Spinal cord (tissue), 10 donors: Measurements from ENCODE around the gene SERINC5. TPM values are rescaled to one million over a fixed set of nuclear protein-coding genes. Genes with fewer than 3 reads are reported as not detected.
A peak's percentile ranks its signal among the peaks of the same experiment; 100 is the strongest.
"Not testable (repeated sequence)": the region's sequence is repeated elsewhere in the genome, so short reads cannot be mapped to it uniquely, and the experiment has no call there.

Experiments
- DNase-seq, 6 donors: peaks; one replicate each; pipeline versions ENCODE4 v3.0.0 to v3.0.0-alpha.2; 2013 to 2015; ENCODE audit warnings: low spot score in 6 of 6, low read depth in 4 of 6
- H3K27ac ChIP-seq: one replicate; pipeline ENCODE4 v1.5.1; 2013; ENCODE audit warnings: low read depth, low read length, control low read depth
- H3K27me3 ChIP-seq: one replicate; pipeline ENCODE4 v1.6.1; 2013; ENCODE audit warnings: low read length; ENCODE audit not compliant: control insufficient read depth, insufficient read depth
- H3K36me3 ChIP-seq: one replicate; pipeline ENCODE4 v1.6.1; 2013; ENCODE audit warnings: low read length; ENCODE audit not compliant: control insufficient read depth, insufficient read depth
- H3K4me1 ChIP-seq: one replicate; pipeline ENCODE4 v1.6.1; 2013; ENCODE audit warnings: low read length; ENCODE audit not compliant: control insufficient read depth, insufficient read depth
- H3K4me3 ChIP-seq: one replicate; pipeline ENCODE4 v1.5.1; 2013; ENCODE audit warnings: low read depth, low read length, control low read depth
- H3K9me3 ChIP-seq: one replicate; pipeline ENCODE4 v1.6.1; 2013; ENCODE audit warnings: low read length; ENCODE audit not compliant: control insufficient read depth, insufficient read depth
- WGBS: methylation state at CpG from one replicate; pipeline ENCODE4 v1.1.5; 2013; ENCODE audit warnings: missing lambda C conversion rate; ENCODE audit not compliant: insufficient coverage; 5-methylcytosine and 5-hydroxymethylcytosine counted together
- polyA plus RNA-seq, 2 donors: library from polyadenylated mRNA; unstranded; fragments of 120-200 nt; gene quantifications; one replicate each; pipeline ENCODE4 v1.2.1, GENCODE V29; 2013; ENCODE audit not compliant: insufficient read length in 2 of 2
- total RNA-seq, 2 donors: library from RNA; depleted of rRNA in 1 of 2; stranded (reverse); fragments of 120-200 nt in 1 of 2; fragments of >200 nt in 1 of 2; gene quantifications; one replicate each; pipeline versions ENCODE4 v1.2.3 to v1.2.4, GENCODE V29; 2013 to 2014
- donor health status: healthy.

Gene SERINC5
- total and polyA plus RNA-seq, 4 donors: 43.2 to 67.5 (median 54.1) TPM

DNA sequence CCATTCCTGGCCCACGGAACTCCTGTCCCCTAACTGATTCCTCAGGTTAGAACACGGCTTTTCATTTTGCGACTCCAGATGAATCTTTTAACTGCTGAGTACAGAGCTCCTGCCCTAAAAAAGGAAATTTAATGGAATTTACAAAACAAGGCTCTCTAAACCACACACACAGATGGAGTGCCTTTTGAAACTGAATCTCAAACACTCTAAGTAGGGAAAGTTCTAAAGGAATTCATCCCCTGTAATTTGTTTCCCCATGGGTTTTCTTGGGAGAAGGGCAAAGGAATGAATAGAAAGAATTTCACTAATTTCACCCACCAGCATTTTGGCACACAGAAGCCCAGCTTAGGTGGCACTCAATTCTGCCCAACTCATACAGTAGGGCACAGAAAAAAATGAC, 114.2 kb downstream of the SERINC5 start:
- WGBS: 69% methylated on average over 3 of the region's 3 CpGs
- Histone ChIP-seq H3K36me3 (peaks cover 6% of the 10 kb centered on the region), H3K27ac (peak overlapping the region; percentile 82), H3K4me3 (no peak overlapping the region), H3K9me3 (no peaks in the 10 kb centered on the region), H3K4me1 (peaks cover 9% of the 10 kb centered on the region), H3K27me3 (no peaks in the 10 kb centered on the region)
- DNase-seq: peak in 1 of 6 donors; percentile 22

DNA sequence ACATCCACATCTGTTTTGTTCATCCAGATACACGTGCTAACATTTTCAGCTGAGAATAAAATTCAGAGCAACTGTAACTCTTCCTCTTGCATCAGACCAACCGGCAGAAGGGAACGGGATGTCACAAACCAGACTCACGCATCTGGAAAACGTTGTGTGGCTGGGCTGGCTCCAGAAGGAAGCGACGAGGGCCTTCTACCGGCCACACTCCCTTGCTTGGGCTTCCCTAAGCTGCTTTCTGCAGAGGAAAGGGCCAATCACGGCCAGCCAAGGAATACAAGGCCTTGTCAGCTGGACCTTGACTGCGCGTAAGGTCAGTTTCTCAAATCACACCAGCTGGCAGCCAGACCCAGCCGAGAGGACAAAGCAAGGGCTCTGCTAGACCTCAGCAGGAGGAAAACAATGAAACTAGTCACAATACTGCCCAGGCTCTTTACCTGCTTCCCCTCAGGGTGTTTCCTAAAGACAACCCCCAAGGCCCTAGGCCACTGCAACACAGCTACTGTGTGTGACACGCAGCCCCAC, 114.6 kb downstream of the SERINC5 start:
- no peaks in the 10 kb centered on the region for H3K27me3 ChIP-seq
- peaks cover 6% of the 10 kb centered on the region for H3K4me1 ChIP-seq
- DNase-seq: peak in 3 of 6 donors; percentile 36 to 74 (median 71)
- 27% methylated on average over 13 of the region's 13 CpGs for WGBS
- peaks cover 6% of the 10 kb centered on the region for H3K36me3 ChIP-seq
- H3K4me3 ChIP-seq: no peak overlapping the region
- H3K27ac ChIP-seq: peak overlapping the region; percentile 82
- no peaks in the 10 kb centered on the region for H3K9me3 ChIP-seq

DNA sequence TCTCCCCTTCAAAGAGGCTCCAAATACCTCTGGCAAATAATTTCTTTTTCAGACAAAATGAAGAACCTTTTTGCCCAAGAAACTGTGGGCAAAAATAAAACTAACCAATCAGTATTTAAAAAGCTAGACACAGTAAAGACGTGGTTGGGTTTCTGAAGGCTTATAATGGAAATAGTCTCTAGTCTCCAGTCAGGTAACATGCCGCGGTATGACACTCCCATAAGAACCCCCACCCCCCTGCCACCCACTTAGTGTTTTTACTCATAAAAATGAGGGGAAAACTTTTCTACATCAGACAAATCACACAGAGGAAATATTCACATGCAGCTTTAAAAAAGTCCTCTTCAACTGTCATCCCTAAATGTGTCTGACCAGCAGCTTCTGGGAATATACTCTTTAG, 115.4 kb downstream of the SERINC5 start:
- Histone ChIP-seq H3K4me3 (no peak overlapping the region), H3K4me1 (peaks cover 6% of the 10 kb centered on the region), H3K27me3 (no peaks in the 10 kb centered on the region), H3K9me3 (no peaks in the 10 kb centered on the region), H3K27ac (peak overlapping the region; percentile 82), H3K36me3 (peaks cover 6% of the 10 kb centered on the region)
- no CpG with 5 or more reads among the region's 3 CpGs for WGBS
- DNase-seq: no peak

DNA sequence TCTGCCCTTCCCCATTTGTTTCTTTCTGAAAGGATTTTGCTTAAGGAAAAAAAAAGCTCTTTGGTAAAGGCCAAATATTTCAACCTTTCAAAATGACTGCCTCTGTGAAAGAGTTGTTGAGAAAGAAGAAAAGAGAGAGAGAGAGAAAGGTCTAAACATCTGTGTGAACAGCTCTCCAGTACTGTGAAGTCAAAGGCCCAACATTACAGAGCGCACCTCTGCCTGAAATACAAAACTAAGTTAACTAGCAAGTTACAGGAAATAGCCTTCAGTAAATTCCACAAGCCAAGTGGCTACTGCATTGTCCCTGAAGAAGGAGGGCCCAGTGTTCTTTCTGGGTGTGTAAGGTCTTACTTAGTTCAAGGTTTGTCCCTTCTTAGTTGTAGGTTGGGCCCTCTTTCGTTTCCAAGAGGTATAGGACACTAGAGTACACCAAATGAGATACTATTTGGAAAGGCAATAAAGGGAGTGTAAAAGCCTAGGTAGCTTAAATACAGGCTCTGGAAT, 116.3 kb downstream of the SERINC5 start:
- peaks cover 5% of the 10 kb centered on the region for H3K36me3 ChIP-seq
- H3K27ac ChIP-seq: no peak overlapping the region
- no CpG with 5 or more reads among the region's 2 CpGs for WGBS
- DNase-seq: no peak
- no peaks in the 10 kb centered on the region for H3K27me3 ChIP-seq
- no peaks in the 10 kb centered on the region for H3K9me3 ChIP-seq
- H3K4me3 ChIP-seq: no peak overlapping the region
- peaks cover 6% of the 10 kb centered on the region for H3K4me1 ChIP-seq

DNA sequence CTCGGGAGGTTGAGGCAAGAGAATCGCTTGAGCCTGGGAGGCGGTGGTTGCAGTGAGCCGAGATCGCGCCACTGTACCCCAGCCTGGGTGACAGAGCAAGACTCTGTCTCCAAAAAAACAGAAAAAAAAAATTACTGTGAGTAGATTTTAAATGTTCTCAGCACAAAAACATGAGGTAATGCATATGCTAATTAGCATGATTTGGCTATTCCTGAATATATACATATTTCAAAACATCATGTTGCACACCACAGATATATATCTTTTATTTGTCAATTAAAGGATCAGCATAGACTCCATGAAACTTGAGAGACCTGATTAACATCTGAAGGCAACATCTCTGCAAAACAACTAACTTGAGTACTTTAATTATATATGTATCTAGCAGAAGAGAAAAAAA, 117.4 kb downstream of the SERINC5 start:
- Histone ChIP-seq H3K36me3 (peaks cover 2% of the 10 kb centered on the region), H3K27me3 (no peaks in the 10 kb centered on the region), H3K4me1 (peaks cover 6% of the 10 kb centered on the region), H3K4me3 (no peak overlapping the region), H3K27ac (no peak overlapping the region), H3K9me3 (no peaks in the 10 kb centered on the region)
- no peak for DNase-seq
- WGBS: 95% methylated on average over 5 of the region's 6 CpGs

DNA sequence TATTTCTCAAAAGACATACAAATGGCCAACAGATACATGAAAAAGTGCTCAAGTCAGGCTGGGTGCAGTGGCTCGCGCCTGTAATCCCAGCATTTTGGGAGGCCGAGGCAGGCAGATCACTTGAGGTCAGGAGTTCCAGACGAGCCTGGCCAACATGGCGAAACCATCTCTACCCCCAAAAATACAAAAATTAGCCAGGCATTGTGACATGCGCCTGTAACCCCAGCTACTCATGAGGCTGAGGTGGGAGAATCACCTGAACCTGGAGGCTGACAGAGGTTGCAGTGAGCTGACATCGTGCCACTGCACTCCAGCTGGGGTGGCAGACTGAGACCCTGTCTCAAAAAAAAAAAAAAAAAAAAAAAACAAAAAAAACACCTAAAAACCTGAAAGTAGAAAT, 119.0 kb downstream of the SERINC5 start:
- not testable (repeated sequence) for H3K4me3 ChIP-seq, DNase-seq, H3K4me1 ChIP-seq, H3K27me3 ChIP-seq, H3K27ac ChIP-seq, H3K9me3 ChIP-seq, H3K36me3 ChIP-seq
- WGBS: 100% methylated on average over 2 of the region's 7 CpGs

DNA sequence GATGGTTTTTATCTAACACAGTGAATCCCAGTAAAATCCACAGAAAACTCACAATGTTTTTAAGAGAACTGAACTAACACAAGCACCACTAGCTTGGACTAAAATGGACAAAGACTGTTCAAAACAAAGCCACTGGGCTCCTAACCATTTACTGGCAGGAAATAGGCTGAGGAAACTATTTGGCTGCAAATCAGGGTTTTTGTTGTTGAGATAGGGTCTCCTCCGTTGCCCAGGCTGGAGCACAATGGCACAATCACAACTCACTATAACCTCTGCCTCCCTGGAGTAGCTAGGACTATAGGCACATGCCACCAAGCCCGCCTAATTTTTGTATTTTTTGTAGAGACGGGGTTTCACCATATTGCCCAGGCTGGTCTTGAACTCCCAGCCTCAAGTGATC, 121.0 kb downstream of the SERINC5 start:
- no peak overlapping the region for H3K4me3 ChIP-seq
- H3K27ac ChIP-seq: no peak overlapping the region
- no peaks in the 10 kb centered on the region for H3K36me3 ChIP-seq
- WGBS: no CpG with 5 or more reads among the region's 3 CpGs
- peak in 2 of 6 donors; percentile 41 to 56 for DNase-seq
- no peaks in the 10 kb centered on the region for H3K27me3 ChIP-seq
- no peaks in the 10 kb centered on the region for H3K4me1 ChIP-seq
- H3K9me3 ChIP-seq: no peaks in the 10 kb centered on the region

DNA sequence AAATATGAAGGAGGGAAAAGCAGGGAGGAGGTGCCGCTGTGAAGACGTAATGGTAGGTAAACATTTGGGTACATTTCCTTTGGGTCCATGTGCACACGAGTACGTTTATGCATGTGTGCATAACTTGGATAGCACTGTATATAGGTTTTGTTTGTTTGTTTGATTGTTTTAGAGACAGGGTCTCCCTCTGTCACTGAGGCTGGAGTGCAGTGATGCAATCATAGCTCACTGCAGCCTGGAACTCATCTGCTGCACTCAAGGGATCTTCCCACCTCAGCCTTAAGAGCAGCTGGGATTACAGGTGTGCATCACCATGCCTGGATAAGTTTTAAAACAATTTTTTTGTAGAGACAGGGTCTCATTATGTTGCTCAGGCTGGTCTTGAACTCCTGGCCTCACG, 126.7 kb downstream of the SERINC5 start:
- Histone ChIP-seq H3K36me3 (no peaks in the 10 kb centered on the region), H3K9me3 (no peaks in the 10 kb centered on the region), H3K27me3 (no peaks in the 10 kb centered on the region), H3K27ac (no peak overlapping the region), H3K4me1 (no peaks in the 10 kb centered on the region), H3K4me3 (no peak overlapping the region)
- WGBS: 91% methylated on average over 4 of the region's 5 CpGs
- DNase-seq: no peak

DNA sequence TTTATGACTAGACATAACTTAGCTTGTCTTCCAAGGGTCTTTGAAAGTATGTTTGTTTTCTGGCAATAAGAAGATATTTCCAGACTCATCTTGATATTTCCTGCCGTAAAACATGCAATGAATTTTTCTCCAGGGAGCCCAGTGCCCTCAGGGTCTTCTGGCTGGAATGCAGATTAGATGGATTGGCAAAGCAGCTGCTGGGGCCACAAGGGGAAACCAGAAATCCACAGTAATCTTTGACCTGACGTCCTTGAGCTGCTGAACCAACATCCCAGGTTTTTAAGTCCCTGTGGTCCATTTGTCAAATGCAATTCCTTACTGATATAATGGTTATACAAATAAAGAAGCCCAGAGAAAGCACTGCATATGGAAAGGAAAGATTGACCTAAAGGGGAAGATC, 127.7 kb downstream of the SERINC5 start:
- Histone ChIP-seq H3K27ac (no peak overlapping the region), H3K9me3 (no peaks in the 10 kb centered on the region), H3K27me3 (no peaks in the 10 kb centered on the region), H3K4me3 (no peak overlapping the region), H3K36me3 (no peaks in the 10 kb centered on the region), H3K4me1 (no peaks in the 10 kb centered on the region)
- WGBS: no CpG with 5 or more reads among the region's 2 CpGs
- DNase-seq: no peak

DNA sequence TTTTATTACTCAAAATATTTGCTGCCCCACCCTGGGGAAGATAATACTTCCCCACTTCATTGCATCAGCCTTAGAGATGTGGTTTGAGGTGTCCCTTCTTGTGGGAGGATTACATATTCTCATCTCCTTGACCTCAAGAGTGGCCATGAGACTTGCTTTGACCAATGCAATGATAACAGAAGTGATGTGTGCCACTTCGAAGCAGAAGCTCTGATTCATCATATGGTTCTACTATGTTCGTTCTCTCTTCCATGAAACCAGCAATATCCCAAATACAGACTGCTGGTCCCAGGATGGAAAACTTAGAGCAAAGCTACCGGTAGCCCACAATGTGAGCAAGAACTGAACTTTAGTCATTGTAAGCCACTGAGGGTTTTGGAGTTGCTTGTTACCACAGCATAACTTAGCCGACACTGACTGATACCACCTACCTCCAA, 128.7 kb downstream of the SERINC5 start:
- WGBS: 100% methylated on average over 1 of the region's 4 CpGs
- DNase-seq: no peak
- Histone ChIP-seq H3K27ac (no peak overlapping the region), H3K4me1 (no peaks in the 10 kb centered on the region), H3K9me3 (no peaks in the 10 kb centered on the region), H3K36me3 (no peaks in the 10 kb centered on the region), H3K4me3 (no peak overlapping the region), H3K27me3 (no peaks in the 10 kb centered on the region)
